ENCODE measurements around the gene C1orf21. TPM values are rescaled to one million over a fixed set of nuclear protein-coding genes. Genes with fewer than 3 reads are reported as not detected.

C1orf21 gene
- total and polyA plus RNA-seq, 2 of the 4 experiments (the other 2 are of a cell fraction), result 6.4 to 9.9 TPM

GRCh38 chr1:184471686-184472085 is 84.9 kb downstream of the C1orf21 start:
- Histone ChIP-seq H3K23ac (ENCODE audit: low read depth, low read length) (no peak overlapping the region), H2BK15ac (ENCODE audit: low read depth, low read length) (no peak overlapping the region), H2AK5ac (ENCODE audit: low read depth, low read length) (no peak overlapping the region), H3K9me1 (ENCODE audit: insufficient read depth, low read length) (no peaks in the 10 kb centered on the region), H3K9ac (ENCODE audit: low read depth, low read length) (no peak overlapping the region), H3K4me1 (ENCODE audit: control insufficient read depth, insufficient read depth, low read length) (no peaks in the 10 kb centered on the region), H3K36me3 (ENCODE audit: control insufficient read depth, insufficient read depth, low read length) (no peaks in the 10 kb centered on the region), H3K27me3 (ENCODE audit: control insufficient read depth, insufficient read depth, low read length) (no peaks in the 10 kb centered on the region), H3K56ac (ENCODE audit: extremely low read depth, insufficient read depth, low read length) (no peak overlapping the region), H2AK9ac (replicated peaks; ENCODE audit: low read depth, low read length, poor library complexity) (no peak overlapping the region), H4K91ac (ENCODE audit: insufficient read depth, low read depth, low read length) (no peak overlapping the region), H3K18ac (ENCODE audit: low read depth, low read length) (no peak overlapping the region), H3K14ac (replicated peaks; ENCODE audit: low read depth, low read length) (no peak overlapping the region), H2BK5ac (ENCODE audit: low read depth, low read length, poor library complexity, severe bottlenecking) (no peak overlapping the region), H4K8ac (ENCODE audit: low read depth in 2 of 2, low read length in 2 of 2) (no peak overlapping the region), H4K5ac (ENCODE audit: low read depth, low read length) (no peak overlapping the region), H3K9me3 (ENCODE audit: control insufficient read depth, insufficient read depth, low read length) (peaks cover 22% of the 10 kb centered on the region), H2BK120ac (ENCODE audit: low read depth, low read length) (no peak overlapping the region), H2BK20ac (ENCODE audit: low read depth, low read length) (no peak overlapping the region), H4K20me1 (ENCODE audit: insufficient read depth, low read length) (no peaks in the 10 kb centered on the region), H3K4me3 (ENCODE audit: insufficient read depth, low read depth, low read length) (no peak overlapping the region), H3K4ac (ENCODE audit: low read depth, low read length) (no peak overlapping the region), H3K27ac (ENCODE audit: insufficient read depth, low read length) (no peak overlapping the region), H3K79me1 (ENCODE audit: low read depth in 1 of 2, low read length in 2 of 2) (peaks cover 0 to 18% of the 10 kb centered on the region in 2 experiments; a peak in 2 of 4 replicates), H3K4me2 (ENCODE audit: low read depth, low read length) (no peak overlapping the region), H2AFZ (replicated peaks; ENCODE audit: low read length, poor library complexity) (no peak overlapping the region)
- no peak for DNase-seq
- POLR2A ChIA-PET (ENCODE audit: unreplicated experiment), result no interaction called here
- BruUV-seq (replicated peaks), result no TSS peak
- no CpG with 5 or more reads among the region's 5 CpGs for whole genome bisulfite sequencing, 2 experiments (ENCODE audit: extremely low coverage in 2 of 2, insufficient read length in 1 of 2)
- intact Hi-C loops (cut with micrococcal nuclease), result loop anchor here (5.0 kb wide), 1 partner anchor 34 kb away; no protein-coding TSS in a partner anchor
- CTCF ChIA-PET, result interaction anchor here (0.9 kb wide), 1 partner anchor 9 kb away, joined by 3 read pairs; no protein-coding TSS in a partner anchor
- ATAC-seq (ENCODE audit: low read depth), result no peak
- TF ChIP-seq MAZ (IDR thresholded peaks at IDR 0.05; ENCODE audit: borderline replicate concordance, low read depth, low read length) (no peak), MAFK (IDR thresholded peaks at IDR 0.05; ENCODE audit: low read depth, low read length) (no peak), CTCF (conservative IDR thresholded peaks at IDR 0.05; ENCODE audit: low read depth, low read length) (no peak)
- in situ Hi-C loops (cut with MboI; ENCODE audit: low sequenced_read_pairs), result no loop called here
- dilution Hi-C loops (cut with HindIII; ENCODE audit: low sequenced_read_pairs, unreplicated experiment), result no loop called here
